Kidney epithelial cell (primary cell): Measurements from ENCODE around the gene MCM9. TPM values are rescaled to one million over a fixed set of nuclear protein-coding genes. Genes with fewer than 3 reads are reported as not detected.
A peak's percentile ranks its signal among the peaks of the same experiment; 100 is the strongest.

Experiments
- DNase-seq: peaks from one replicate; pipeline ENCODE4 v3.0.0-alpha.2; 2010; ENCODE audit warnings: low read depth
- H3K27me3 ChIP-seq: 2 replicates; pipeline ENCODE4 v1.6.0; 2011; ENCODE audit warnings: low read length; ENCODE audit not compliant: control insufficient read depth, insufficient read depth
- H3K36me3 ChIP-seq: 2 replicates; pipeline ENCODE4 v1.5.1; 2011; ENCODE audit warnings: low read length; ENCODE audit not compliant: control insufficient read depth, insufficient read depth
- H3K4me3 ChIP-seq: 2 replicates; pipeline ENCODE4 v1.5.1; 2011; ENCODE audit warnings: low read depth, mild to moderate bottlenecking, control low read depth, low read length
- total RNA-seq: library from RNA; depleted of rRNA; stranded (reverse); fragments of >200 nt; gene quantifications from 2 replicates; pipeline ENCODE4 v1.2.3, GENCODE V29; 2015
- TF ChIP-seq, protein P1 (sequence below): IDR thresholded peaks from 2 replicates; pipeline ENCODE4 v1.5.1; 2011; ENCODE audit warnings: mild to moderate bottlenecking, moderate library complexity, low read length, control low read depth, inconsistent platforms; ENCODE audit not compliant: insufficient read depth, poor library complexity, severe bottlenecking

Gene MCM9
- total RNA-seq, 1 donor from 2014 or later, result 14.2 TPM

DNA sequence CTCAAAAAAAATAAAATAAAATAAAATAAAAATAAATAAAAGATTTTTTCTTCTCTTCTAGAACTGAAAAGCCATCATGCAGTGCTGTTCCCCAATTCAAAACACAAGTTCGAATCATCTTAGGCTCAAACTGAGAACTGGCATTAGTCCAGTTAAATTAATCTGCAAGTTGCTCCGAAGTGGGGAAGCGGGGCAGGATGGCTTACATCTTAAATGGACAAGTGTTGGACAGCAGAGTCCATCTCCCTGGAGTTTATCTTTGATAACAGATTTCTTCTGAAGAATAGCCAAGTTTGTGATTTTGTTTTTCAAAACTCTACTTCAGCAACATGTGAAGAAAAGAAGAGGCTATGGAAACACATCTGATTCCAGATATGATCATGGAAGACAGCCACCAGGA, 152.3 kb downstream of the MCM9 start:
- TF ChIP-seq, protein P1, sequence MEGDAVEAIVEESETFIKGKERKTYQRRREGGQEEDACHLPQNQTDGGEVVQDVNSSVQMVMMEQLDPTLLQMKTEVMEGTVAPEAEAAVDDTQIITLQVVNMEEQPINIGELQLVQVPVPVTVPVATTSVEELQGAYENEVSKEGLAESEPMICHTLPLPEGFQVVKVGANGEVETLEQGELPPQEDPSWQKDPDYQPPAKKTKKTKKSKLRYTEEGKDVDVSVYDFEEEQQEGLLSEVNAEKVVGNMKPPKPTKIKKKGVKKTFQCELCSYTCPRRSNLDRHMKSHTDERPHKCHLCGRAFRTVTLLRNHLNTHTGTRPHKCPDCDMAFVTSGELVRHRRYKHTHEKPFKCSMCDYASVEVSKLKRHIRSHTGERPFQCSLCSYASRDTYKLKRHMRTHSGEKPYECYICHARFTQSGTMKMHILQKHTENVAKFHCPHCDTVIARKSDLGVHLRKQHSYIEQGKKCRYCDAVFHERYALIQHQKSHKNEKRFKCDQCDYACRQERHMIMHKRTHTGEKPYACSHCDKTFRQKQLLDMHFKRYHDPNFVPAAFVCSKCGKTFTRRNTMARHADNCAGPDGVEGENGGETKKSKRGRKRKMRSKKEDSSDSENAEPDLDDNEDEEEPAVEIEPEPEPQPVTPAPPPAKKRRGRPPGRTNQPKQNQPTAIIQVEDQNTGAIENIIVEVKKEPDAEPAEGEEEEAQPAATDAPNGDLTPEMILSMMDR, result no peak
- Histone ChIP-seq H3K4me3 (no peak overlapping the region), H3K36me3 (no peaks in the 10 kb centered on the region), H3K27me3 (no peaks in the 10 kb centered on the region)
- no peak for DNase-seq

GRCh38 chr6:118781897-118782296, 153.1 kb downstream of the MCM9 start:
- H3K4me3 ChIP-seq, result no peak overlapping the region
- TF ChIP-seq, protein P1, result no peak
- H3K27me3 ChIP-seq, result no peaks in the 10 kb centered on the region
- DNase-seq, result no peak
- H3K36me3 ChIP-seq, result no peaks in the 10 kb centered on the region

DNA sequence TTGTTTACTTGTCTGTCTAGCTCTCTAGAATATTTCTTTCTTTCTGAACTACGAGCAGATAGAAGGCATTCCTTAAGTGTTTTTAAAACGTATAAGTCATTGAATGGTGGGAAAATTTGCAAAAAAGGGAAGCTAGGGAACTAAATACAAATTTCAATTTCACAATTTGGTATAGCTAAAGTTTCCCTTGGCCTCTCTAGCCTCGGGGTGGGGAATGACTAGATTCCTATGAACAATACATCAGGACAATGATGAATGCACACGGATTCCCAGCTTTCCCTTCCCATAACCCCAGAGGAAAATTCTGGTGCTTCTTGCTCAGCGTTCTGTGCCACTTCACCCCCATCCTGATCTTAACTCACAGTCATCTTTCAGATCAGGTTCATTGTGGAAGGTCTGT, 154.3 kb downstream of the MCM9 start:
- H3K4me3 ChIP-seq, result no peak overlapping the region
- H3K36me3 ChIP-seq, result no peaks in the 10 kb centered on the region
- TF ChIP-seq, protein P1, result no peak
- H3K27me3 ChIP-seq, result no peaks in the 10 kb centered on the region
- DNase-seq, result no peak

DNA sequence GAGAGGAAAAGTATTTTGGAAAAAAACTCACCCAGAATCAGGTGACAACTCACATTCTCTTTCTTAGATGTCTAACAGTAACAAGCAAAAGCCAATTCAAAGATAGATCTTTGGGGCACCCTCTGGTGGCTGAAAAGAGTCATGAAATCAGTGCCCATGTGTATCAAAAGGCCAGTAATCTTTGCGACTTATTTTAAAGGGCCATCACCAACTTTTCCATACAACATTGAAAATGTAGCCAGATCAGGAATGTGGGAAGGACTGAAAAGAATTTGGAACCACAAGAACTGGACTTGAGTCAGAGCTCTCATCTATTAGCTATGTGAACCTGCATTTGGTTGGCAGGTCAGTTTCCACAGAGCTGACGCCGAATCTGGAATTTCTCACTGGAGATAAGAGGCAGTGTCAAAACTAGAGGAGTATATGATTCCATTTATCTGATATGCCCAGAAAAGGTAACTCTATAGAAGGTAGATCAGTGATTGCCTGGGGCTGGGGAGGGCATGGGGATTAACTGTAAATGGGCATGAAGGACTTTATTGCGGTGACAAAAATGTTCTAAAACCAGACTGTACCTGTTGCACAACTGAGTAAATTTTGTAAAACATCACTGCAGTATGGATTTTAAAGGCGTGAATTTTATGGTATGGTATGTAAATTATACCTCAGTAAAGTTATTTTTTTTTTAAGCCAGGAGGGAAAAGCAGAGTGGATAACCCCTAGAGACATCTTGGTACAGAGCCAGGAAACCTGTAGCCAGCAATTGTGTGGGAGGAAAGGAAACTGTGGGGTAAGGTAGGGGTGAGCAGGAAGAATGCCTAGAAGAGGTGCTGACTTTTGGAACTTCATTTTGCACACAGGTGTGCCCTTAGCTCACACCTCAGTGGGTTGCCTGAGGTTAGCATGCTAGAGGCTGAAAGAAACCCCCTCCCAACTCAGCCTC, 158.1 kb downstream of the MCM9 start:
- H3K4me3 ChIP-seq, result no peak overlapping the region
- TF ChIP-seq, protein P1, result peak; percentile 78
- peak; percentile 23 for DNase-seq
- H3K27me3 ChIP-seq, result no peaks in the 10 kb centered on the region
- no peaks in the 10 kb centered on the region for H3K36me3 ChIP-seq

DNA sequence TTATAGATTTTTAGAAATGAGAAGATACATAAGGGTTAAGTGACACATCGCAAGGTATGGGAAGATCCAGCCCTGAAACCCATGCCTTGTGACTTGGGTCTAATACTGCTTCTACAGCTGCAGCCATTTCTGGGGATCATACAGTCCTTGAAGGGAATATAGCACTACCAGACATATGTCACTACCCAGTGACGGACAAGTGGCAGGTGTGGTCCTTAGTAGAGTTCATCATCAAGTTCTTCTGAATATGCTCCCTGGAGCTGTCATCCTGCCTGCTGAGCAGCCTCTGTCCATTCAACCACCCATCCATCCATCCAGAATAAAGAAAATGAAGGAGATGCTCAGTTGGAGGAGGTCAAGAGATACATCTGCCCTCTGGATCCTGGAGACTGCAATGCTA, 159.6 kb downstream of the MCM9 start:
- Histone ChIP-seq H3K4me3 (no peak overlapping the region), H3K36me3 (no peaks in the 10 kb centered on the region), H3K27me3 (no peaks in the 10 kb centered on the region)
- DNase-seq, result no peak
- TF ChIP-seq, protein P1, result no peak
